HG02943 (cell line): ENCODE data around the gene ADAM22.
A peak's percentile ranks its signal among the peaks of the same experiment; 100 is the strongest.

Source experiments
- ATAC-seq: cut with Tn5 transposase; IDR thresholded peaks from one replicate; pipeline ENCODE4 v1.9.1; 2021; ENCODE audit warnings: mild to moderate bottlenecking, low read depth, moderate library complexity; ENCODE audit not compliant: unreplicated experiment

ADAM22 gene

DNA sequence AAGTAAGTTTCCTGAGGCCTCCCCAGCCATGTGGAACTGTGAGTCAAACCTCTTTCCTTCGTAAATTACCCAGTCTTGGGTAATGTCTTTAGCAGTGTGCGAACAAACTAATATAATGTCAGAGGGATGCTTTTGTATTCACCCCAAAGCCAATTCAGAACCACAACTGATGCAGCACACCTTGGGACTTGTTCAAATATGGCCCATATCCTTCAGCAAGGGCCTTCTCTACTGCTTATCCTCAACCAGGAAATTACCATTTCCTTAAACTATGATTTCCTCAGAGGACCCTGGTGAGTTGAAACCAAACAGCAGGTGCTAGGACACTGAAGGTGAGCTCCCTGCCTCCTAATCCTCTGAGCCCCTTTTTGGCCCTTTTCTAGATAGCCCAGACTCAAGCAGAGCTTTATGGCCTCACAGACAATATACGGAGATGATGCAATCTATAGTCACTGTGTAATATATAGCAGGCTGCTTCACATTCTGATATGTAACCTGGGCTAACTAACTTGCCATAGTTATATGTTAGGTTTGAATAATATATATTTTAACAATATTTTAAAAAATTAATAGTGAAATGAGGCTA, 270.6 kb downstream of the ADAM22 start:
- no peak for ATAC-seq

- no peak for ATAC-seq
These were observed 271.1 kb downstream of the ADAM22 start for GRCh38 chr7:88205179-88205578.

DNA sequence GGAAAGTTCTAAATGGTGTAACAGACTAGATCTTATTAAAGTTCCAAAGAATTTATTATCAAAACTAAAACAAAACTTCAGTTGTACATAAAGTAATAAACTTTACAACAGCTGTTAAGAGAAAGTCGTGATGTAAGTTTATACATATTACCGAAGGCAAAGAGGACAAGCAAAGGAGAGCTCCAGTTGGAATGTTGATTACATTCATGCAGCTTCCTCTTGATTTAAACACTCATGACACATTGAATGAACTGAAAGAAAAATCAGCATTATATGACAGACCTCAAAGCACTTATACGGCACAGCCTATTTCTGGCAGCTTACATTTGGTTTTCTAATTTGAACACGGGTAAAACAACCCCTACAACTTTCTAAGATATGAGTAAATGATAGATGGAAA, 272.2 kb downstream of the ADAM22 start:
- ATAC-seq: no peak

- no peak for ATAC-seq
These were observed 274.5 kb downstream of the ADAM22 start for GRCh38 chr7:88208521-88208920.

DNA sequence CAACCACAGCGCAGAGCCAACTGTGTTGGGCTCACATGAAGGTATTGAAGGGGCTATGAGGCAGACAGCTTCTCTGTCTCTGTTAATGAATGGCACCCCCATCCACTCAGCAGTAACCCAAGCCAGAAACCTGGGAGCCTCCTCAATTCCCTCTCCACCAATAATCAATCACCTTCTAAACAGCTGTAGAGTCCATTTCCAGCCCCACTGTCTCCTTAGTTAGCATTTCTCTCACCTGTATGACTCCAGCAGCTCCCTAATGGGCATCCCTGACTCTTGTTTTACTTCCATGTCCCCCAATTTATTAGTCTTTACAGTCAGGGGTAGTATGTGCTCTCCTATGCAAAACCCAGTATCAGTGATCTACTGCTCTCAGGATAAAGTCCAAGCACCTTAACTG, 278.9 kb downstream of the ADAM22 start:
- no peak for ATAC-seq

DNA sequence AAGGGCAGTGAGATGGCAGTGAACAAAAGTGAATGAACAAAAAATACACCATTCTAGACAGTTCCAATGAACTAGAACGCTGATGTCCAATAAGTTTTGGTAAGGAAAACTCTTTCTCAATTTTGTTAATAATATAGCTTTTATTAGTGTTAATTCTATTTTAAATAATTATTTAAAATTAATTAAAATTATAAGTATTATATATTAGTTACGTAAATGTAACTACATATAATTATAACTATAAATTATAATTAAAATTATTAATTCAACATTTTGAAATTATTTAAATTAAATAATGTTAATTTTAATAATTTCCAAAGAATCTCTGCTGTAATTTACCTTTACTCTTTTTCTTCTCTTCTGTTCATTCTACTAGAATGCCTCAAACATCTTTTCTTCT, 280.4 kb downstream of the ADAM22 start:
- ATAC-seq: no peak

DNA sequence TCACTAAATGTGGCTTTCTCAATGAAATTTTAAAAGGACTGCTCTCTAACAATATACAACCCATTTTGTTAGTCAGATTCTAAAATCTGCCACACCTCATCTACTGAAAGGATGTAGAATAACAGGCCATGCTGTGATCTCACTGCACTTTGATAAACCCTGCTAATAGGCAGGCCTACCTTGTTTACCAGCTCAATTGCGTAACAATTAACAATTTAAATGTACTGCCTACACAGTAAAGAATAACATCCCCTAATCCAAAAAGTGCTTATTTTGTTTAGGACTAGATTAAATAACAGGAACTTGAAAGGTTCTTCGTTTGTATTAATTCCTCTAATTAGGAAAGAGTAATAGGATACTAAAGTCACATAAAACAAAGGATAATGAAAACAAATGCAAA, 281.2 kb downstream of the ADAM22 start:
- no peak for ATAC-seq

DNA sequence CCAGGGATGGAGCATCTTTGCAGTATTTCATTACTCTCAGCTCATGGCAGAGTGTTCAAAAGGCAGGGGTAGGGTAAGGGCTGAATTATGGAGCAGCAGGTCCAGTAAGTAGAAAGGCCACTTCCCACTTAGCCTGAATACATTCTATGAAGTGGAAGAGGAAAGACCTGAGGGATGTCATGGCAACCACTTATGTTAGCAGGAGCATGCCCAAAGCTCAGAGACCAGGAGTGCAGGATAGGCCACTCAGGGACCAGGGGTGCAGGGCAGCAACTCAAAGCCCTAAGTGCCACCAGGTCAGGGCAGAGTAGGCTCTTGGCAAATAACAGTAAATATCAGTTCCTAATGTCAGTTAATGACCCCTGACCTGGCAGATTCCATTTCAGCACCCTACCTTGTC, 282.2 kb downstream of the ADAM22 start:
- ATAC-seq: no peak

DNA sequence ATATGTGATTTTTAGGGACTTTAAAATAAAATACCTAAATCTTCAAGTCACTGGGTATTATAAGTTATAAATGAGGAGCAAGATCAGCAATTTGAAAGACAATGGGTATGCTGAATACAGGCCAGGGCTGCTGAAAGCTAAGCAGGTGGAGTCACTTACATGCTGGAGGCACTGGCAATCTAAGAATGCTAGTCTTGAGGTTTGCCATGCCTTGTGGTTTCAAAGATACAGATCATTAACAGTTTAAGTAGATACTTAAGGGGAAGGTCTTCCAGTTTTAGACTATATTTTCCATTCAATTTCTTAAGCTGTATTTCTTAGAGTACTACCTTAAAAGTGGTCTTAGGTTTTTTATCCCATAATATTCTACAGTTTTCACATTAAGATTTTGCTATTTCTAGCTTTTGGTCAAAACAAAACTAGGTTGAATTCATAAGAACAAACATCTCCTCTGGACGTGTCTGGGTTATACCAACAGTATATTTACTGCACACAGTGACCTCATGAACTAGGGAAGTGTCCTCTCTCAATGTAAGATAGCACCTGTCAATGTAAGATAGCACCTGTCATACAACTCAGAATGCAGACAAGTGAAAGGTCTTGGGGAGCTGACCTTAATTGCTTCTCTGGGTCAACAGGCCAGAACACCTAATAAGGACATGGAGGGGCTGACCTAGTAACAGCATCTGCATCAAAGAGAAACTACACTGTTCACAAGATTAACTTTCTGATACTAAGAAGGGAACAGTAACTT, 283.8 kb downstream of the ADAM22 start:
- ATAC-seq: peak; percentile 75

DNA sequence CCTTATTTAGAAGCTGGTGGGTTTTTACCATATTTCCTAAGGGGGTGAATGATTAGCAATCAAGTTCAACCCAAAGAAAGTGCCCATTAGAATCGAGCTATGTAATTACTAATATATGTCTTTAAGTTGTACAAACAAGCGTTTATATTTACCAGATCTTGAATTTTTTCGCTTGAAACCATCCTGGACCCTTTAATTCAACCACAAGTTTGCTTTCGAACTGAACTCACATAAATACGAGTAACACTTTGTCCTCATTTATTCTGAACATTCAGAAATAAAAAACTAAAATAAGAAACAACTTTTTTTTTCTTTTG, 284.3 kb downstream of the ADAM22 start:
- ATAC-seq: no peak

DNA sequence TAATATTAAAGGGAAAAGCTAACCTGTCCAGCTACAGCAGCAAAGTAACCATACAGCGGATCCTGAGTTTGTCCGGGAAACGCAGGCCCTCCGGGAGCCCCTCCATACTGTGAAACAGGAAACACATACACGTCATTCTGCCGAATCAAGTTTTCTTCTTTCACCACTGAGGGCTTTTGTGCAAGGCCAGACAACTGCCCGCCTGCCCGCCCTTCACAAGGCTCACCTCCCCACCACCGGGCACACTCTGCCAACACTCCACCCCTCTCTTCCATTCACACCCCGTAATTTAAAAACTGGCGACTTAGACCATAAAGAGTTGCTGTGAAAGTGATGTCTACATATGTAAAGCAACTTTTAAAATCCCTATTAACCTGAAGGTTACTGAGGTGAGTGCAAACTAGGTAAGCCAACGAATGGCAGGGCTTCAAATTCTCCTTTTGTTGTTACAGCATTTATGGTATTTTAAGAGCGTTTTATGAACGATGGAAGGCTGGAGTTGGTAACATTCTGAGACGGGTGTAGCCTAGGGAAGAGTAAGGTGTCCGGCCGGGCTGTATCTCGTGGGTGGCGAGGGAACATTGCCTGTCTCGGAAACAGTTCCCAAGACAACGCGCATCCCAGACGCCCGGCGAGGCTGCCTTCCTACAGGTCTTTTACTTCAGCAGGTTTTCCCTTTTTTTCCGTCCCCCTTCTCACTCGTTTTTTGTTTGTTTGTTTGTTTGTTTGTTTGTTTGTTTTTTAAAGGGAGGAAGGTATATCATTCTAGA, 285.0 kb downstream of the ADAM22 start:
- peak; percentile 46 for ATAC-seq

GRCh38 chr7:88219781-88220747, 286.0 kb downstream of the ADAM22 start, which contains the start of gene SRI:
SRI (minus strand) TSS chr7:88220038; CDS start chr7:88220026, 12 bp downstream.
- ATAC-seq: peak; percentile 60

- no peak for ATAC-seq
These were observed 289.2 kb downstream of the ADAM22 start for GRCh38 chr7:88223265-88223664.

GRCh38 chr7:88224601-88225275, 290.7 kb downstream of the ADAM22 start:
- ATAC-seq: no peak

DNA sequence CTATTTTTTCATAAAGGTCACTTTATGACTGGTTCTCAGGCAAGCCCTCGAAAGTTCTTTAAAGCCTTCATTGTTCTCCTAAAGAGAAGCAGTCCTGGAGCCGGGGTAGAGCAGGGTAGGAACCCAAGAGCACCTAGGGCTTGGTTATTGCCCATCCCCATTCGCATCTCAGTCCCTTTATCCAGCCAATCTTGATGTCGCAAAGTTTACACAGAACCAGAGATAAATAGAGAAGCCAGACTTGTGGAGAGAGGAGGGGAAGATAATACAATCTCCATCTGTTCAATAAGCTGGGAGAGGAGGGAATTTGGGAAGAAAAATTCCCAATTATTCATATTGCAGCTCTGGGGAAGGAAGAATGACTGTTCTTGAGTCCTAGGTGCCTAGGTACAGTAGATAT, 292.1 kb downstream of the ADAM22 start:
- no peak for ATAC-seq

DNA sequence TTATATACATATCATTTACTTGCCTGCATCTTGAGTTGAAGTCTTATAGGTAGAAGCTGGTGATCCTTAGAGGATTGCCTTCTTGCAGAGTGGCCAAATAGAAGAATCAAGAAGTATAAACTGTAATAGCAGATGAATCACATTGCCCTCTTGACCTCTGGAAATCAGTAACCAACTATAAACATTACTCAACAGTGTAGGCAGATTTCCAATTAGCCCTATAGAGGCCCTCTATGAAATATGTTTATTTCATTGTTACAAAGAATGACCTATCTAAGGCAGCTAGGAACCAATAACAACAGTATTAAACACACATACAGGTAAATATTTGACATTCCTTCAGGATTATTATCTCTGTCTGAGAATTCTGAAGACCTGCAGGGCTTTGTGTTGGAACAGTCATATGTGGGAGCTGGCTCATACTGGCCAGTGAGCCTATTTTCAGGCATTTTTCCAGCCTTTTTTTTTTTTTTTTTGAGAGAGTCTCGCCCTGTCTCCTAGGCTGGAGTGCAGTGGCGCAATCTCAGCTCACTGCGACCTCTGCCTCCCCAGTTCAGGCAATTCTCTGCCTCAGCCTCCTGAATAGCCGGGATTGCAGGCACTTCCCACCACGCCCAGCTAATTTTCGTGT, 292.9 kb downstream of the ADAM22 start:
- ATAC-seq: no peak

DNA sequence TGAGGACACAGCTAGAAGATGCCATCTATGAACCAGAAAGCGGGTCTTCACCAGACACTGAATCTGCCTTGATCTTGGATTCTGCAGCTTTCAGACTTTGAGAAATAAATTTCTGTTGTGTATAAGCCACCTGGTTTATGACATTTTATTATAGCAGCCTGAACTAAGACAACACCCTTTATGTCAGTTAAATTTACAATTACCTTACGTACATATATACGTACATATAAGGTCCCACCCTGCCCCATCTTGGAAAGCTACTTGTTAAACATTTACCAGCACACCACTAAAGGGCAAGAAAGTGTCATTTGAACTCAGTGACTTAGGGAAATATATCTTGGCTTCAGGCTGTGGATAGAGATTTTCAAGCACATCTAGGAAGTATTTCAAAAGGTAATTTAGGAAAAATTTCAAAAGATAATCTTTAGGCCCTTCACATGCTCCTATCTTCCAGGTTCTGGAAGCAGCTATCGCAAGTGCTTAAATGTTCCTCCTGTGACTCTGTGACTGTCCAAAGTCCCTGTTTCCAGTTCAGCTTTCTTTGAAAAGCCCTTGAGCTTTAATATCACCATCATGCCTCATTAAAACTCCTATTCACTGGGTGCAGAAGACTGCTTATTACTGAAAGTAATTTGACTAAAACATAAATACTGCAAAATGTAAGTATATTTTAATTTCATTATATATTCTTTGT, 295.4 kb downstream of the ADAM22 start:
- ATAC-seq: no peak

DNA sequence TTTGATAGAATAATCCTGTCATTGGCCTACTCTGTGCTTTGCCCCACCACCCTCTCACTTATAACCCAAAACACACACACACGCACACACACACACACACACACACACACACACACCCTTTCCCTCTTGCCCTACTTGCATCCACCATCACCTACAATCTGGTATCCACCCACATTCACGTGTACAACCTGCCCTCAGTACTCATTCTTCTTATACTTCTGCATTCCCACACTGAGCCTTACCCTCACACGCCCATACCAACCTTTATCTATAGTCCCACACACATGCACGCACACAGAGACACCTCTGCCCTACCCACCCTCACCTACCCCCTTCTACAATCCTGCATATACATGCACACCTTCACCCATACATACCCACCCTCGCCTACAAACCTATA, 296.6 kb downstream of the ADAM22 start:
- no peak for ATAC-seq

DNA sequence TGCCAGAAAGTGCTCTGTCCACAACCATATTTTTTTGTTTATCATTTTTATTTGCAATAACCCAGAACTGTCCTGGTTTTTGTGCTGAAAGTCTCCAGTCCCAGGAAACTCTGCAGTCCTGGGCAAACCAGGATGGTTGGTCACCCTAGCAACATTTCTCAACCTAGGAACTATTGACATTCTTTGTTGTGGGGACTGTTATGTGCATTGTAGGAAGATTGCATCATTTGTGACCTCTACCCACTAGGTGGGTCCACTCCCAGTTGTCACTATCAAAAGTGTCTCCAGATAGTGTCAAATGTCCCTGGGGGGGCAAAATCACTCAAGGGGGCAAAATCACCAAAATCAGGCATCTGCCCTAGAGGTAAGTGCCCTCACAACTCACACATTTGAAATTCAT, 299.8 kb downstream of the ADAM22 start:
- no peak for ATAC-seq
